ENCODE results near the gene VDR.

The VDR gene

DNA sequence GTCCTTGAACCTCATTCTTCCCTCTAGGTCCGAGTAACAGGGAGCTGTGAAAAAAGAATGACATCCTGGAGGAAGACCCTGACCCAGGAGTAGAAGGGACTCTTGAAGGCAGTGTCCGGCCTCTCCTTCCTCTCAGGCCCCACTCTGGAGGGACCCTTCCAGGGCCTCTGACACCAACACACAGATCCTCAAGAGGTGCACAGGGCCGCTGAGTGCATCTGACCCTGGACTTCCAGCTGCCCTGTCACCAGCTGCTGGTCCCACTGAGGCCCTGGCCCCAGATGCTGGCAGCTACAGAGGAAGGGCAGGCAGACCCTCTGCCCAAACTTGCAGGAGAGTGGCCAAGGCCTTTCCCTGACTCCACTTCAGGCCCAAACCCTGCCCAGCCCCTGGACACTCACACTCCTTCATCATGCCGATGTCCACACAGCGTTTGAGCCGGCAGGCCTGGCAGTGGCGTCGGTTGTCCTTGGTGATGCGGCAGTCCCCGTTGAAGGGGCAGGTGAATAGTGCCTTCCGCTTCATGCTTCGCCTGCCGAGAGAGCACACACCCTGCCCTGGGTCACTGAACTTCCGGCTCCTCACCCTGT, 40.1 kb downstream of the VDR start:
- no peak overlapping the region for H3K4me3 ChIP-seq (ENCODE audit: low read depth, low read length)
- TF ChIP-seq CTCF (conservative IDR thresholded peaks at IDR 0.05; ENCODE audit: low read depth, low read length): no peak
- no peak for DNase-seq (ENCODE audit: low read depth)

GRCh38 chr12:47863985-47864384, 40.8 kb downstream of the VDR start:
- no peak for DNase-seq (ENCODE audit: low read depth)
- TF ChIP-seq CTCF (conservative IDR thresholded peaks at IDR 0.05; ENCODE audit: low read depth, low read length): no peak
- H3K4me3 ChIP-seq (ENCODE audit: low read depth, low read length): no peak overlapping the region

DNA sequence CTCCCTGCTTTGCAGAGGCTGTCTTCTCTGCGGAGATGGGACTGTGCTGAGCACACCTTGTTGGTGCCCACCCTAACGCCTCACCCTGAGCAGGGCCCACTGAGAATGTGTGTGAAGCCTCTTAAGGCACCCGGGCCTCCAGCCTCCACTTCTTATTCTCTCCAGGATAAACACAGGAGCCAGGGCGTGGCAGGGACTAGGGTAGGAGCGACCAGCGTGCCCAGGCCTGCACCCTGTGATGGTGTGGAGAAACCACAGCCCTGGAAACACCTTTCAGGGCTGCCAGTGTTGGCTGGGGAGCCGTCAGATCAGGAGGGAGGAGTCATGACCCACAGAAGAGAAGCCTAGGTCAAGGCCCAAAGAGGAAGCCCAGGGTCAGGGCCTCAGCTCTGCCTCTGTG, 41.3 kb downstream of the VDR start:
- no peak for TF ChIP-seq CTCF (conservative IDR thresholded peaks at IDR 0.05; ENCODE audit: low read depth, low read length)
- no peak for DNase-seq (ENCODE audit: low read depth)
- no peak overlapping the region for H3K4me3 ChIP-seq (ENCODE audit: low read depth, low read length)

DNA sequence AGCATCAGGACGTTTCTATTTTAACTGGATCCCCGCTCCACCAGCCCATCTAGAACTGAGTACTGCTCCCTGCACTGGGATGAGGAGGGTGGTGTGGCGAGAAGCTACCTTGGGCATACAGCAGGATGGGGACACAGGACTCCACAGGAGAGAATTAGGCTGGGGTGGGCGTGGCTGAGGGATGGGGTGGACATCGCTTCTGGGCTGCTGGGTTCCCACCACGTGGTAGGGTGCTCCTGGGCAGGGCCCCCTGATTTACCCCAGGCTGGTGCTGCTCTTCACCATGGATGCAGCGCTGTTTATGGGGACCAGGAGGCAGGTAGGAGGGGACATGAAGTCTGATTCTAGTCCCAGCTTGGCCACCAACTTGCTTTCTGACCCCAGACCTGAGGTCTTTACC, 41.9 kb downstream of the VDR start:
- H3K4me3 ChIP-seq (ENCODE audit: low read depth, low read length): no peak overlapping the region
- TF ChIP-seq CTCF (conservative IDR thresholded peaks at IDR 0.05; ENCODE audit: low read depth, low read length): no peak
- no peak for DNase-seq (ENCODE audit: low read depth)

GRCh38 chr12:47862167-47862750, 42.5 kb downstream of the VDR start:
- TF ChIP-seq CTCF (conservative IDR thresholded peaks at IDR 0.05; ENCODE audit: low read depth, low read length): no peak
- DNase-seq (ENCODE audit: low read depth): no peak
- no peak overlapping the region for H3K4me3 ChIP-seq (ENCODE audit: low read depth, low read length)

DNA sequence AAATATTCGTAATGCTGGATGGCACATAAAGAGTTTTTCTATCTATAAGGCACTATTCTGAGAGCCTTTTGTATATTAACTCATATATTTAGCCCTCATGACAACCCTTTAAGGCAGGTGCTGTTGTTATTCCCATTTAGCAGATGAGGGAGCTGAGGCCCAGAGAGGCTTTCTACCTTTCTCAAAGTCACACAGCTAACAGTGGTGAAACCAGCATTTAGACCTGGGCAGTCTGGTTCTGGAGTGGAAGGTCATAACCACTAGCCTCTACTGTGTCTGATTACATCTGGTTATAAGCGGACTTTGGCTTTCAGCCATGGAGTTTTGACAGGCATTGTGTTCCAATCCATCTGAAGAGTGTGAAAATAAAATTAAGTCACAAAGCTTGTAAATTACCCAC, 43.9 kb downstream of the VDR start:
- H3K4me3 ChIP-seq (ENCODE audit: low read depth, low read length): no peak overlapping the region
- TF ChIP-seq CTCF (conservative IDR thresholded peaks at IDR 0.05; ENCODE audit: low read depth, low read length): no peak
- no peak for DNase-seq (ENCODE audit: low read depth)

GRCh38 chr12:47860279-47860841, 44.4 kb downstream of the VDR start:
- TF ChIP-seq CTCF (conservative IDR thresholded peaks at IDR 0.05; ENCODE audit: low read depth, low read length): no peak
- DNase-seq (ENCODE audit: low read depth): no peak

More at GRCh38 chr12:47860279-47860841, 44.4 kb downstream of the VDR start:
- no peak overlapping the region for H3K4me3 ChIP-seq (ENCODE audit: low read depth, low read length)
